HG03280 (cell line): ENCODE results near the gene ATP7B.
"Not testable (repeated sequence)": the region's sequence is repeated elsewhere in the genome, so short reads cannot be mapped to it uniquely, and the experiment has no call there.

Source experiments
- ATAC-seq: cut with Tn5 transposase; IDR thresholded peaks from one replicate; pipeline ENCODE4 v1.9.1; 2021; ENCODE audit warnings: mild to moderate bottlenecking, moderate library complexity; ENCODE audit not compliant: unreplicated experiment

Gene ATP7B

DNA sequence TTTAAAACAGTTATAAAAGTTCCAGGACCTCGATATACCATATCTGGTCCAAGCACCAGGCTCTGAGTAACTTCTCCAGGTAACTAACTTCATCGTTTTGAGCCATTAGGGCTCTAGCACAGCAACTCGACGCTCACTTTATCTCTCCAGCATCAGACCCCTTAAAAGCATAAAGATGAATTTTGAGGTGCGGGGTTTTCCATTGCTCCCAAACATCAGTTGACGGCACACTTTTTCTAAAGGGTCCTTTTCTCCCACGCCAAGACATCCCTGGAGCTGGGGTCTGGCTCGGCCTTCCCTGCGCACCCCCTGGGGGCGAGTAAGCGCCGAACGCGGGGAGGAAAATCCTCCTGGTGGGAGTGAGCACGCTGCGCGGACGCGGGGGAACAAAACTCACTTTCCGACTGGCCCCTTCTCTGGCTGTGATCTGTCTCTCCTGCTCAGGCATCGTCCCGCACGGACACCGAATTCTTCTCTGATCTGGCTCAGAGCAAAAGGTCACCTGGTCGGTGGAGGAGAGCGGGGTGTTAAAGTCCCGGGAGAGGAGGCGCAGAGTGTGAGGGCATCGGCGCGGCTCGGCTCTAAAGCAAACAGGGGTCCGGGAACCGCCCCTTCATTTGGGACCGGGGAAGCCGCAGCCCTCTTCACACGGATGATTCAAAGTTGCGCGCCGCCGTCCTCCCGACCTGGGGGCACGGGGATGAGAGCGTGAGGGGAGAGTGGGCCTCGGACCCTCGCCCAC is at the start of gene ATP7B:
TSS of gene ATP7B (minus strand) at position 561 of the 742 bp plus-strand sequence. CDS start at position 448, 113 bp downstream.
- no peak for ATAC-seq

DNA sequence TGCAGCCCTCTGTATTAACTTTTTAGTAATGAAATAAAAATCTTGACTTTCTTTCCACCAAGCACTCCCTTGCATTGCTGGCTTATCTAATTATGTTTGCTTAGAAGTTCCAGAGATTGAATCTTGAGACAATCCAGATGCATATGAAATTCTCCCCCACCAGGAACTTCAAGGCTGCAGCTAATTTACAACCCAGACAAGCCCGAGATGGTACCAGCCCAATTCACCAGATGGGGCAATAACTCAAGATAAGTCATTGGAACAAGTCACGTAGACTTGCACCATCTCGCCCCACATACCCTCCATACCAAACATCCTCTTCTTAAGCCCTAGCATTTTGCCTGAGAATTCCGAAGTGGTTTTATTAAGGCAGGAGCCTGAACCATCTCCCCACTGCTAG is 42.2 kb upstream of the ATP7B start:
- ATAC-seq: no peak

- no peak for ATAC-seq
These were observed 40.1 kb upstream of the ATP7B start for GRCh38 chr13:52051400-52051799.

DNA sequence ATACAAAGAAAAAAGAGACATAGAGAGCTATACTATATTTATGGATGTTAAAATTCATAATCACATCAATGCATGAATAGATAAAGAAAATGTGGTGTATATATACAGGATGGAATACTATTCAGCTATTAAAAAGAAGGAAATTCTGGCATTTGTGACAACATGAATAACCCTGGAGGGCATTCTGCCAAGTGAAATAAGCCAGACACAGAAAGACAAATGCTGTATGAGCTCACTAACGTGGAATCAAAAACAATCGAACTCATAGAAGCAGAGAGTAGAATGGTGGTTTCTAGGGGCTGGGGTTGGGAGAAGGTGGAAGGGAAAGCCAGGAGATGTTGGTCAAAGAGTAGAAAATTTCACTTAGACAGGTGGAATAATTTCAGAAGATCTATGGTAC is 37.3 kb upstream of the ATP7B start:
- ATAC-seq: no peak

- no peak for ATAC-seq
These were observed 36.2 kb upstream of the ATP7B start for GRCh38 chr13:52047463-52047862.

GRCh38 chr13:52043675-52044074 is 32.4 kb upstream of the ATP7B start:
- ATAC-seq: no peak

GRCh38 chr13:52036037-52036436 is 24.8 kb upstream of the ATP7B start:
- no peak for ATAC-seq

DNA sequence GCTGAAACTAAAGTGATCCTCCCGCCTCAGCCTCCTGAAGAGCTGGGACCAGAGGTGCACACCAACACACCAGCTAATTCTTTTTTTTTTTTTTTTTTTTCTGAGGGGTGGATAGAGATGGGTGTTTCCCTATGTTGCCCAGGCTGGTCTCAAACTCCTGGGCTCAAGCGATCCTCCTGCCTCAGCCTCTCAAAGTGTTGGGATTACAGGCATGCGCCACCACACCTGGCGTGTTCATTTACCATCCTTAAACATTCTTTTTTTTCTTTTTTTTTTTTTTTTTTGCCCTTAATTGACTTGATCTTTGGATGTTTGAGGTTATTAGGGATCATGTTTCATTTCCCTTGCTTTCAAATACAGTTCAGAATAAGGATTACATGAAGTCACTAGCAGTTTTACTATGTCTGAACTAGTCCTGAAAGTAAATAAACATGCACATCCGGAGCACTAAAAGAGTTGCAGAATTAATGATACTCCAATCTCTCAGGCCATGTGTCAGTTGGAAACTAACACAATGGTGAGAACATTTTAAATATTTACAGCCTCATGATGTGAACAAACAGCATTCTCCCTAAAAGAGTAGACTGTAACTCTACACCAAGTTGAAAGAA is 23.5 kb upstream of the ATP7B start:
- ATAC-seq: no peak

DNA sequence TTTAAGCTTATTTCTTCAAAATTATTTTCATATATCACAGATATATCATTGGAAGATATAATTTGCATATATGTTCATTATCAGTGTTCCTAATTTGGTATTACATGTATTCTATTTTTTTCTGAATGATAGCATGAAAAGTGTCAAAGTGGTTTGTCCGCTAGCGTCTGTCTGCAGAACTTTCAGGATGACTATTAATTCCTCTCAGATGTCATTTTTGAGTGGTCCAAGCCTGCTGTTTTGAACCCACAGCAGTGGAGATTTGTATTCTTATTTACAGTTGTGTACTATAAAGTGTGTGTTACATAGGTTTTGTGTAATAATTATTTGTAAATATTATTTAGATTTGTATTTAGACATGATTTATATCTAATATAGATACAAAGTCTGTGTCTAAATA is 21.8 kb upstream of the ATP7B start:
- ATAC-seq: no peak

DNA sequence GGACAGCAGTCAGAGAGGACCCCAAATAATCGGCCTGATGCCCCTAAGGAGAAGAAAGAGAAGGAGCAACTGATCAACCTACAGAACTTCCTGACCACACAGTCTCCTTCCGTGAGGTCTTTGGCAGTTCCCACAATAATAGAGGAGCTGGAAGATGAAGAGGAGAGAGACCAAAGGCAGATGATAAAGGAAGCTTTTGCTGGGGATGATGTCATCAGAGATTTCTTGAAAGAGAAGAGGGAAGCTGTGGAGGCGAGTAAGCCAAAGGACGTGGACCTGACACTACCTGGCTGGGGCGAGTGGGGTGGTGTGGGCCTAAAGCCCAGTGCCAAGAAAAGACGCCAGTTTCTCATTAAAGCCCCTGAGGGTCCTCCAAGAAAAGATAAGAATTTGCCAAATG is 19.2 kb upstream of the ATP7B start:
- not testable (repeated sequence) for ATAC-seq

- ATAC-seq: no peak
These were observed 18.3 kb upstream of the ATP7B start for GRCh38 chr13:52029569-52029968.

DNA sequence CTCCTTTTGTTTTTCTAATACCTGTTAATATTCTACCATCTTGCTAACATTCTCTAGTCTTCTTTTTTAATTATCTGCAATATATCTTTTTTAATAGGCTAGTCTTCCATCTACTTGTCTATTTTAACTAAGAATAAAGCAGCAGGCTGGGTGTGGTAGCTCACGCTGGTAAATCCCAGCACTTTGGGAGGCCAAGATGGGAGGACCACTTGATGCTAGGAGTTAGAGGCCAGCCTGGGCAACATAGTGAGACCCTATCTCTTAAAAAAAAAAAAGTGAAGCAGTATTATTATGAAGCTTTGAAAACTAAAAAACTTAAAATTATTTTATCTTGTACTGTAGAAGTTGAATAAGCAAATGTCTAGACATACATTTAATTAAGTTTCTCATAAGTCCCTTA is 16.6 kb upstream of the ATP7B start:
- ATAC-seq: no peak

DNA sequence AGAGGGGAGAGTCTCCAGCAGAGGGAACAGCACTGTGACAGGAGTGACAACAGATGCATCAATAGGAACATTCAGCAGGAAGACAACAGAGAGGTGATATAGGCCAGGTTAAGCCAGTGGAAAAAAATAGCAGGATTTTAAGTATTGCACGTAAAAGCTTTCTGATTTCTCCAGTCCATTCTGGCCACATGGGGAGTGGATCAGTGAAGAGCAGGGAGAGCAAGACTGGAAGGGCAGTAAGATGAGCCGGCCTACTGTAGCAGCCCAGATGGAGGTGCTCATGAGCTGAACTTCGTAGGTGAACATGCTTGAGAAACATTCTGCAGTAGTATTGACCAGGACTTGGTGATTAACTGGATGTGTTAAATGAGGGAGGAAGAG is 15.0 kb upstream of the ATP7B start:
- no peak for ATAC-seq

DNA sequence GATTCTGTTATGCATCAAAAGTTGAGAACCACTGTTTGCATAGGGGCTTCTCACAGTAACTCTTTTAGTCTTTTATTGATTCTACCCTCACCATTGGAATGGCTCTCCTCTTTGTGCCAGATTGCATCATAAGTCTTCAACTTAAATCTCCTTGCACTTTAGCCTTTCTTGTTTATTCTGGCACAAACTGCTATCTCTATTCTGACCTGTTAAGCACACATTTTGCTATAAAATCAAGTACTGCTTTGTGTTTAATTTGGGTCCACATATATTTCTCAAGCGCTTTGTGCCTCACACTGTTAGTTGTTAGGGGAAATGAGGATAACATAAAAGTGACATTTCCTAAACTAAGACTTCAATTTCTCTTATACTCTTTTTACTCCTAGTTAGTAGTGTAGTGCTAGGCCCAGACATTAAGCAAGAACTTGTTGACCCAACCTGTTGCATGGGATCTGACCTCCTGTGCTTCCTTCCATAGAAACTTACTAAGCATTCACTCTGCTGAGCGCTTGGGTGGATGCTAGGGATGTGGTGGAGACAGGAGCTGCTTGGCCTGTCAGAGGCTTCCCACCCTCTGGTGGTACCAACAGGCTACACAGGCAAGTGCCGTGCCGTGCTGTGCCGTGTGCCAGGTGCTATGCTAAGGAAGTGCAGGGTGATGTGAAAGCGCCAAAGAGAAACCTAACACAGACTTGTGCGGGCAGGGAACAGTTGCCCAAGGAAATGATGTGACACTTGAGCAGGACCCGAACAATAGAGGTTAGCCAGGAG is 14.4 kb upstream of the ATP7B start:
- ATAC-seq: no peak

GRCh38 chr13:52024481-52024880 is 13.2 kb upstream of the ATP7B start, which contains the start of gene UTP14C:
Gene UTP14C (plus strand): TSS chr13:52024691. CDS start chr13:52028805, 4,114 bp downstream.
- ATAC-seq: no peak

DNA sequence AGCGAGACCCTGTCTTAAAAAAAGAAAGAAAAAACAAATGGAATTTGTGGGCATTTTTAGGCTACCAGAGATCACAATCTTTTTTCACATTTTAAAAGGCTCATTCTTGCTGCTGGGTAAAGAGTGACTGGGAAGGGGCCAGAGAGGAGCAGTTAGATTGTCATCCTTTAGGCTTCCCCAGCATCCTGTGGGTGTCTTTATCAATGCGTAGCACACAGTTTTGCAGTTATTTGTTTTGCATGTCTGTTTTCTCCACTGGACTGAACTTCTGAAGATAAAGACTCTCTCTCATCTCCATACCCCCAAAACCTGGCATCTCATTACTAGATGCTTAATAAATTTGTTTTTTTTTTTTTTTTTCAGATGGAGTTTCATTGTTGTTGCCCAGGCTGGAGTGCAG is 11.1 kb upstream of the ATP7B start:
- no peak for ATAC-seq

DNA sequence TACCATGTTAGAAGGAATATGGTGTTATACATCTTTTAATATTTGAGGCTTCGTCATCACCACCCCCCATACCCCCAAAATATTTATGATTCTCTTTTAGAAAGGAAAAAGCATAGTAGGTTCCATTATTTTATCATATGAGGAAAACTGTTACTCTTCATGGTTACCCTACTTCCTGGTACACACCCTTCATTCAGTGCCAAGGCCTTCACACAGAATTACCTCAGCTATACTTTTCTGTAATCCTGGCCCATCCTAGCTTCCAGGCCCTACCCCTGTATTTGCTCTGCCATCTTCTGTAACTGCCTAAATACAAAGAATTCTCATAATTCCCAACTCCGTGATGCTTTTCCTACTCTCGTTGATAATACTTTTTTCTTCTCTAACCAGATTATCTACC is 8.9 kb upstream of the ATP7B start:
- no peak for ATAC-seq

GRCh38 chr13:52016296-52016695 is 5.0 kb upstream of the ATP7B start:
- ATAC-seq: no peak

DNA sequence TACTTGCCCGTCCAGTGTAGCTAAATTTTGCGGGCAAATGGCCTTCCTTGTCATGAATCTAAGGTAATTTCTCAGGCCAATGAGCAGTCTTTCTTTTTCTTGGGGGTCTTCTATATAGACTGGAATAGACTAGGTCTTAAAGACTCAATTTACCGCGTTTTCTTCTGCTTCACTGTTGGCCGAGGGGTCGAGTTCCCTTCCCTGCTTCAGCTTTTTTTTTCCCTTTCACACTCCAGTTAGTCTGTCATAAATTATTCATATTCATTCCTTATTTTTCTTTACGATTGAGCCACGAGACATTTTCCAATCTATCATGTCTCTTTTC is 1.2 kb upstream of the ATP7B start:
- no peak for ATAC-seq

- peak; percentile 100 for ATAC-seq
These were observed 622 bp upstream of the ATP7B start, which contains the start of gene ALG11 for GRCh38 chr13:52011632-52012511. Gene ALG11 (plus strand): TSS chr13:52012398. CDS start chr13:52012419, 21 bp downstream.

GRCh38 chr13:52009946-52010345 is 1.3 kb downstream of the ATP7B start:
- no peak for ATAC-seq
